SK-N-SH (cell line): Measurements from ENCODE around the gene PRKAA2. TPM values are rescaled to one million over a fixed set of nuclear protein-coding genes. Genes with fewer than 3 reads are reported as not detected.

Source experiments
- CTCF ChIA-PET: fragments of 300-600, 350-600 bp; formaldehyde crosslinking; extraction: SDS; loops from one replicate; lab custom pipeline; 2021; lab: Yijun Ruan, JAX
- POLR2A ChIA-PET: fragments of 350-600 bp; sonication (Branson Sonifier 250); formaldehyde crosslinking; extraction: SDS; loops from one replicate; lab custom pipeline; 2020; ENCODE audit warnings: antibody characterized with exemption, inconsistent platforms; lab: Yijun Ruan, JAX
- DNase-seq: peaks from one replicate; pipeline ENCODE4 v3.0.0; 2012
- H2AFZ ChIP-seq: fragments of 200-600 bp; sonication (generic); 2 replicates; pipeline ENCODE4 v1.8.1; 2016; ENCODE audit warnings: antibody characterized with exemption, mild to moderate bottlenecking, low read depth
- H3F3A ChIP-seq: fragments of 200-600 bp; sonication (generic); replicated peaks from 2 replicates; pipeline ENCODE3; 2016; ENCODE audit warnings: antibody characterized with exemption, mild to moderate bottlenecking; ENCODE audit not compliant: insufficient read depth
- H3K27ac ChIP-seq, 2 experiments: fragments of 200-500 bp in 1 of 2; fragments of 200-600 bp in 1 of 2; sonication (Bioruptor generic) in 1 of 2; sonication (generic), shearing (Covaris generic) in 1 of 2; 2 replicates each; pipeline versions ENCODE4 v1.5.1 to v1.6.1; 2014 to 2016; ENCODE audit warnings: low read depth in 2 of 2, inconsistent platforms in 1 of 2, low read length in 1 of 2, mild to moderate bottlenecking in 1 of 2, mixed read lengths in 1 of 2
- H3K27me3 ChIP-seq: fragments of 200-600 bp; sonication (generic), shearing (Covaris generic); 2 replicates; pipeline ENCODE4 v1.6.1; 2016; ENCODE audit warnings: mixed run types; ENCODE audit not compliant: insufficient read depth
- H3K36me3 ChIP-seq, 2 experiments: fragments of 200-500 bp in 1 of 2; fragments of 200-600 bp in 1 of 2; sonication (Bioruptor generic) in 1 of 2; sonication (generic) in 1 of 2; replicated peaks in 1 of 2; 2 replicates each; pipeline versions ENCODE3 to v1.5.1; 2014 to 2016; ENCODE audit warnings: low read length in 1 of 2, mild to moderate bottlenecking in 1 of 2; ENCODE audit not compliant: insufficient read depth in 2 of 2, control insufficient read depth in 1 of 2
- H3K4me1 ChIP-seq, 2 experiments: fragments of 200-500 bp in 1 of 2; fragments of 200-600 bp in 1 of 2; sonication (Bioruptor generic) in 1 of 2; sonication (generic), shearing (Covaris generic) in 1 of 2; 2 replicates each; pipeline versions ENCODE4 v1.5.1 to v1.6.1; 2014 to 2016; ENCODE audit warnings: low read depth in 1 of 2, low read length in 1 of 2, mixed run types in 1 of 2; ENCODE audit not compliant: insufficient read depth in 2 of 2, control insufficient read depth in 1 of 2
- H3K4me2 ChIP-seq: fragments of 200-600 bp; sonication (generic), shearing (Covaris generic); 2 replicates; pipeline ENCODE4 v1.6.1; 2017; ENCODE audit warnings: mixed run types
- H3K4me3 ChIP-seq, 2 experiments: fragments of 200-500 bp in 1 of 2; fragments of 200-600 bp in 1 of 2; sonication (Bioruptor generic) in 1 of 2; sonication (generic), shearing (Covaris generic) in 1 of 2; 2 replicates each; pipeline versions ENCODE4 v1.5.1 to v1.8.1; 2014 to 2016; ENCODE audit warnings: low read depth in 2 of 2, inconsistent platforms in 1 of 2, low read length in 1 of 2, mild to moderate bottlenecking in 1 of 2, mixed read lengths in 1 of 2, moderate library complexity in 1 of 2
- H3K79me2 ChIP-seq: fragments of 200-600 bp; sonication (generic); 2 replicates; pipeline ENCODE4 v1.8.1; 2017; ENCODE audit warnings: mild to moderate bottlenecking; ENCODE audit not compliant: insufficient read depth
- H3K9ac ChIP-seq: fragments of 200-600 bp; sonication (generic); 2 replicates; pipeline ENCODE4 v1.6.1; 2017; ENCODE audit warnings: mixed run types
- H3K9me2 ChIP-seq: fragments of 200-600 bp; sonication (generic); 2 replicates; pipeline ENCODE4 v1.6.1; 2017; ENCODE audit warnings: mixed run types
- H3K9me3 ChIP-seq: fragments of 200-600 bp; sonication (generic); 2 replicates; pipeline ENCODE4 v1.6.1; 2017; ENCODE audit warnings: mixed run types, mild to moderate bottlenecking, moderate library complexity
- H4K20me1 ChIP-seq: fragments of 200-600 bp; sonication (generic); 2 replicates; pipeline ENCODE4 v1.6.1; 2017; ENCODE audit warnings: mild to moderate bottlenecking, mixed run types; ENCODE audit not compliant: insufficient read depth
- ELF1 ChIP-seq: IDR thresholded peaks from 2 replicates; pipeline ENCODE4 v1.4.0; 2012
- EZH2phosphoT487 ChIP-seq: fragments of 200-600 bp; sonication (generic); IDR thresholded peaks from 2 replicates; pipeline ENCODE4 v1.6.1; 2017; ENCODE audit warnings: low read depth, mixed run types, mild to moderate bottlenecking, antibody characterized with exemption, moderate library complexity, borderline replicate concordance
- FOXJ3 ChIP-seq: sonication (generic); formaldehyde crosslinking; IDR thresholded peaks from 2 replicates; pipeline ENCODE4 v1.5.1; 2020; ENCODE audit warnings: mild to moderate bottlenecking, missing genetic modification reagents
- IRF3 ChIP-seq: fragments of 150-350 bp; IDR thresholded peaks from 2 replicates; pipeline ENCODE4 v1.6.1; 2016; ENCODE audit warnings: mild to moderate bottlenecking, low read depth, low read length
- JUND ChIP-seq: IDR thresholded peaks from 2 replicates; pipeline ENCODE4 v1.4.0; 2012
- MXI1 ChIP-seq: IDR thresholded peaks from 2 replicates; pipeline ENCODE4 v1.6.1; 2012; ENCODE audit warnings: mild to moderate bottlenecking, low read depth, low read length, improper control_type of control experiment
- NRF1 ChIP-seq: IDR thresholded peaks from 2 replicates; pipeline ENCODE4 v1.6.1; 2012; ENCODE audit warnings: low read depth, mild to moderate bottlenecking, low read length
- PBX3 ChIP-seq: IDR thresholded peaks from 2 replicates; pipeline ENCODE4; 2012
- POLR2AphosphoS5 ChIP-seq: IDR thresholded peaks from 2 replicates; pipeline ENCODE4 v1.6.1; 2012; ENCODE audit warnings: low read depth, low read length
- REST ChIP-seq: IDR thresholded peaks from 2 replicates; pipeline ENCODE4 v1.6.1; 2012; ENCODE audit warnings: mild to moderate bottlenecking, low read depth, low read length, moderate library complexity
- RFX5 ChIP-seq: IDR thresholded peaks from 2 replicates; pipeline ENCODE4 v1.6.1; 2012; ENCODE audit warnings: mild to moderate bottlenecking, improper control_type of control experiment, low read length
- RXRA ChIP-seq: IDR thresholded peaks from 2 replicates; pipeline ENCODE4 v1.4.0; 2012; ENCODE audit warnings: low read depth, mild to moderate bottlenecking, borderline replicate concordance
- TCF12 ChIP-seq: IDR thresholded peaks from 2 replicates; pipeline ENCODE4 v1.4.0; 2012
- TEAD4 ChIP-seq: IDR thresholded peaks from 2 replicates; pipeline ENCODE4 v1.4.0; 2012; ENCODE audit warnings: mild to moderate bottlenecking, borderline replicate concordance; ENCODE audit not compliant: insufficient read depth
- YY1 ChIP-seq: IDR thresholded peaks from 2 replicates; pipeline ENCODE4 v1.4.0; 2012; ENCODE audit warnings: low read depth, mild to moderate bottlenecking
- ZBTB33 ChIP-seq: IDR thresholded peaks from 2 replicates; pipeline ENCODE4 v1.4.0; 2012; ENCODE audit warnings: low read depth, borderline replicate concordance
- WGBS: methylation state at CpG from one replicate; pipeline ENCODE4 v1.1.6; 2017; ENCODE audit warnings: low lambda C conversion rate; 5-methylcytosine and 5-hydroxymethylcytosine counted together
- polyA plus RNA-seq, 3 experiments: library from polyadenylated mRNA; depleted of rRNA; stranded (reverse); fragments of >200 nt; gene quantifications; 2 replicates each; pipeline ENCODE4 v1.2.3, GENCODE V29; 2012

PRKAA2 gene
- polyA plus RNA-seq, 1 of the 3 experiments (the other 2 are of a cell fraction) = 1.5 TPM

GRCh38 chr1:56709995-56710394 lies 64.9 kb downstream of the PRKAA2 start:
- WGBS = 60% methylated on average over 2 of the region's 2 CpGs
- Histone ChIP-seq H3K9me3 (no peaks in the 10 kb centered on the region), H3F3A (peaks cover 9% of the 10 kb centered on the region), H3K27ac (no peak overlapping the region; a peak in 1 of 4 replicates), H4K20me1 (no peaks in the 10 kb centered on the region), H2AFZ (no peak overlapping the region), H3K4me1 (peaks cover 0 to 15% of the 10 kb centered on the region in 2 experiments; a peak in 3 of 4 replicates), H3K36me3 (peaks cover 9 to 19% of the 10 kb centered on the region in 2 experiments), H3K4me3 (no peak overlapping the region), H3K27me3 (no peaks in the 10 kb centered on the region), H3K4me2 (no peak overlapping the region), H3K79me2 (no peaks in the 10 kb centered on the region), H3K9ac (no peak overlapping the region), H3K9me2 (no peaks in the 10 kb centered on the region)
- ChIA-PET CTCF (interaction anchor here (0.6 to 3.2 kb wide), 12 partner anchors 8 to 1432 kb away, joined by 3 to 26 read pairs (median 6); no protein-coding TSS in a partner anchor), POLR2A (no interaction called here)
- TF ChIP-seq REST = no peak
- no peak for TF ChIP-seq FOXJ3 (CRISPR knock-in tag)
- TF ChIP-seq RXRA = no peak
- no peak for TF ChIP-seq EZH2phosphoT487
- no peak for TF ChIP-seq RFX5
- TF ChIP-seq ZBTB33 = no peak
- no peak for TF ChIP-seq PBX3
- no peak for TF ChIP-seq POLR2AphosphoS5
- TF ChIP-seq TEAD4 = no peak
- no peak for TF ChIP-seq JUND
- no peak for TF ChIP-seq MXI1
- TF ChIP-seq IRF3 = no peak
- no peak for TF ChIP-seq YY1
- TF ChIP-seq TCF12 = no peak
- no peak for TF ChIP-seq NRF1
- TF ChIP-seq ELF1 = no peak
- no peak for DNase-seq
